HCT116 (cell line): ENCODE measurements around the gene CAMK2G. TPM values are rescaled to one million over a fixed set of nuclear protein-coding genes. Genes with fewer than 3 reads are reported as not detected.
A peak's percentile ranks its signal among the peaks of the same experiment; 100 is the strongest.

ENCODE experiments used
- ATAC-seq: fragments of 200-7000 bp; cut with Tn5 transposase; 2 replicates; pipeline ENCODE4 v1.9.1; 2020; ENCODE audit warnings: mild to moderate bottlenecking, moderate library complexity
- BruUV-seq: library from RNA; stranded (reverse); fragments of 400-500 nt; replicated peaks from 2 replicates; lab custom pipeline; 2021; lab: Mats Ljungman, UMichigan
- CTCF ChIA-PET: fragments of 300-600 bp; sonication (Branson Sonifier 250); formaldehyde crosslinking; loops from one replicate; lab custom pipeline; 2021; ENCODE audit warnings: antibody characterized with exemption; lab: Charles Lee
- POLR2A ChIA-PET: fragments of 300-600, 350-600 bp; sonication (Branson Sonifier 250); formaldehyde crosslinking; loops from one replicate; lab custom pipeline; 2021; ENCODE audit warnings: antibody characterized with exemption; lab: Charles Lee
- RAD21 ChIA-PET, 2 experiments: fragments of 300-600 bp; sonication (Branson Sonifier 250); formaldehyde crosslinking; loops; one replicate each; lab custom pipeline; 2023; ENCODE audit warnings: low total read pairs in 2 of 2; ENCODE audit not compliant: uncharacterized antibody in 2 of 2, unreplicated experiment in 2 of 2, low non-redundant PET in 1 of 2; lab: Charles Lee
- DNase-seq: peaks from one replicate; pipeline ENCODE4 v3.0.0-alpha.2; 2010; ENCODE audit warnings: low read depth, low spot score
- H2AFZ ChIP-seq: fragments of 200-600 bp; shearing (Covaris generic), sonication (generic); 2 replicates; pipeline ENCODE4 v1.6.1; 2017; ENCODE audit warnings: low read depth, mixed run types, mixed read lengths, antibody characterized with exemption, low read length; ENCODE audit not compliant: poor library complexity, severe bottlenecking
- H3K27ac ChIP-seq: 2 replicates; pipeline ENCODE4 v1.5.1; 2012; ENCODE audit warnings: low read depth, low read length
- H3K27me3 ChIP-seq: fragments of 200-600 bp; sonication (generic); 2 replicates; pipeline ENCODE4 v1.6.1; 2016; ENCODE audit warnings: mixed run types, low read length, mixed read lengths; ENCODE audit not compliant: insufficient read depth
- H3K36me3 ChIP-seq, 2 experiments: fragments of 200-500 bp in 1 of 2; fragments of 200-600 bp in 1 of 2; sonication (Bioruptor generic) in 1 of 2; sonication (generic) in 1 of 2; 2 replicates each; pipeline versions ENCODE4 v1.5.1 to v1.6.1; 2014 to 2016; ENCODE audit warnings: low read length in 2 of 2, inconsistent platforms in 1 of 2, mixed read lengths in 1 of 2, mixed run types in 1 of 2; ENCODE audit not compliant: insufficient read depth in 2 of 2, control insufficient read depth in 1 of 2
- H3K4me1 ChIP-seq, 2 experiments: fragments of 200-600 bp in 1 of 2; sonication (generic) in 1 of 2; 2 replicates each; pipeline versions ENCODE4 v1.5.1 to v1.6.1; 2012 to 2017; ENCODE audit warnings: low read length in 2 of 2, inconsistent platforms in 1 of 2, mild to moderate bottlenecking in 1 of 2, mixed read lengths in 1 of 2, mixed run types in 1 of 2, moderate library complexity in 1 of 2; ENCODE audit not compliant: insufficient read depth in 2 of 2, control insufficient read depth in 1 of 2
- H3K4me2 ChIP-seq: fragments of 200-600 bp; sonication (generic); 2 replicates; pipeline ENCODE4 v1.6.1; 2017; ENCODE audit warnings: mixed run types, low read length, mixed read lengths
- H3K4me3 ChIP-seq, 2 experiments: fragments of 200-600 bp in 1 of 2; sonication (generic) in 1 of 2; replicated peaks in 1 of 2; 2 replicates each; pipeline ENCODE4 v1.5.1; 2011 to 2016; ENCODE audit warnings: low read length in 2 of 2, control low read depth in 1 of 2, low read depth in 1 of 2, mild to moderate bottlenecking in 1 of 2, mixed read lengths in 1 of 2, mixed run types in 1 of 2
- H3K79me2 ChIP-seq: fragments of 200-600 bp; sonication (generic); 2 replicates; pipeline ENCODE4 v1.6.1; 2017; ENCODE audit warnings: mild to moderate bottlenecking, mixed run types, low read length, moderate library complexity, mixed read lengths; ENCODE audit not compliant: insufficient read depth
- H3K9ac ChIP-seq: fragments of 200-600 bp; sonication (generic); 2 replicates; pipeline ENCODE4 v1.6.1; 2016; ENCODE audit warnings: low read length, mixed read lengths
- H3K9me2 ChIP-seq: fragments of 200-600 bp; sonication (generic), shearing (Covaris generic); 2 replicates; pipeline ENCODE4 v1.6.1; 2017; ENCODE audit warnings: mixed run types, mild to moderate bottlenecking, moderate library complexity; ENCODE audit not compliant: insufficient read depth
- H3K9me3 ChIP-seq, 2 experiments: fragments of 200-500 bp in 1 of 2; fragments of 200-600 bp in 1 of 2; sonication (Bioruptor generic) in 1 of 2; sonication (generic) in 1 of 2; 2 replicates each; pipeline ENCODE4 v1.6.1; 2014 to 2017; ENCODE audit warnings: low read length in 2 of 2, mixed read lengths in 2 of 2, inconsistent platforms in 1 of 2, low read depth in 1 of 2, mild to moderate bottlenecking in 1 of 2, mixed run types in 1 of 2, moderate library complexity in 1 of 2; ENCODE audit not compliant: control insufficient read depth in 1 of 2, insufficient read depth in 1 of 2
- H4K20me1 ChIP-seq: fragments of 200-600 bp; sonication (generic), shearing (Covaris generic); 2 replicates; pipeline ENCODE4 v1.6.1; 2017; ENCODE audit warnings: mixed run types, mild to moderate bottlenecking, moderate library complexity; ENCODE audit not compliant: insufficient read depth
- ATF3 ChIP-seq: IDR thresholded peaks from 2 replicates; pipeline ENCODE4 v1.6.1; 2012
- CBX3 ChIP-seq: IDR thresholded peaks from 2 replicates; pipeline ENCODE4 v1.6.1; 2012; ENCODE audit warnings: low read depth
- CTCF ChIP-seq, 3 experiments: fragments of 200-600 bp in 1 of 3; sonication (generic) in 1 of 3; IDR thresholded peaks in 2 of 3; conservative IDR thresholded peaks in 1 of 3; 2 replicates each; pipeline ENCODE4 v1.5.1; 2012 to 2017; ENCODE audit warnings: low read depth in 2 of 3, low read length in 2 of 3, antibody characterized with exemption in 1 of 3, borderline replicate concordance in 1 of 3, control low read depth in 1 of 3, mild to moderate bottlenecking in 1 of 3, mixed read lengths in 1 of 3, mixed run types in 1 of 3, moderate library complexity in 1 of 3; ENCODE audit not compliant: insufficient read depth in 1 of 3
- EGR1 ChIP-seq: IDR thresholded peaks from 2 replicates; pipeline ENCODE4 v1.6.1; 2012; ENCODE audit warnings: low read depth
- ELF1 ChIP-seq: IDR thresholded peaks from 2 replicates; pipeline ENCODE4 v1.6.1; 2012; ENCODE audit warnings: low read depth, borderline replicate concordance
- EZH2 ChIP-seq: fragments of 200-600 bp; sonication (generic); IDR thresholded peaks from 2 replicates; pipeline ENCODE4 v1.6.1; 2017; ENCODE audit warnings: antibody characterized with exemption, mixed run types
- EZH2phosphoT487 ChIP-seq: fragments of 200-600 bp; IDR thresholded peaks from 2 replicates; pipeline ENCODE4 v1.6.1; 2018; ENCODE audit warnings: antibody characterized with exemption, borderline replicate concordance
- JUND ChIP-seq: IDR thresholded peaks from 2 replicates; pipeline ENCODE4 v1.6.1; 2012
- MAX ChIP-seq: IDR thresholded peaks from 2 replicates; pipeline ENCODE4 v1.6.1; 2012
- POLR2A ChIP-seq: IDR thresholded peaks from 2 replicates; pipeline ENCODE4 v1.7.0; 2011; ENCODE audit warnings: borderline replicate concordance; ENCODE audit not compliant: insufficient read depth, insufficient read length; ENCODE audit errors: extremely low read depth
- POLR2AphosphoS5 ChIP-seq: IDR thresholded peaks from 2 replicates; pipeline ENCODE4 v1.6.1; 2011; ENCODE audit warnings: mild to moderate bottlenecking, low read depth, low read length, moderate library complexity
- RAD21 ChIP-seq: IDR thresholded peaks from 2 replicates; pipeline ENCODE4 v1.6.1; 2012; ENCODE audit warnings: low read depth, mild to moderate bottlenecking
- REST ChIP-seq: IDR thresholded peaks from 2 replicates; pipeline ENCODE4 v1.6.1; 2012; ENCODE audit warnings: low read depth
- SIN3A ChIP-seq: IDR thresholded peaks from 2 replicates; pipeline ENCODE4 v1.6.1; 2012; ENCODE audit warnings: low read depth
- SP1 ChIP-seq: IDR thresholded peaks from 2 replicates; pipeline ENCODE4 v1.6.1; 2012; ENCODE audit warnings: low read depth
- SRF ChIP-seq: IDR thresholded peaks from 2 replicates; pipeline ENCODE4 v1.6.1; 2012; ENCODE audit warnings: low read depth
- TCF7L2 ChIP-seq: IDR thresholded peaks from 2 replicates; pipeline ENCODE4 v1.7.0; 2011; ENCODE audit warnings: borderline replicate concordance, inconsistent platforms; ENCODE audit not compliant: insufficient read depth, insufficient read length; ENCODE audit errors: extremely low read depth
- YY1 ChIP-seq: IDR thresholded peaks from 2 replicates; pipeline ENCODE4 v1.6.1; 2011; ENCODE audit warnings: low read length, low read depth, moderate library complexity, mild to moderate bottlenecking; ENCODE audit not compliant: insufficient replicate concordance; ENCODE audit errors: extremely low read depth
- ZBTB33 ChIP-seq: IDR thresholded peaks from 2 replicates; pipeline ENCODE4 v1.6.1; 2011; ENCODE audit warnings: mild to moderate bottlenecking, low read length, moderate library complexity; ENCODE audit not compliant: insufficient replicate concordance; ENCODE audit errors: extremely low read depth
- ZNF274 ChIP-seq: fragments of 200-500 bp; sonication (Bioruptor generic); IDR thresholded peaks from 2 replicates; pipeline ENCODE4 v1.6.1; 2014; ENCODE audit warnings: mild to moderate bottlenecking, low read depth, low read length, inconsistent platforms
- intact Hi-C: fragments of 100-400 bp; cut with micrococcal nuclease; formaldehyde crosslinking; loops from 2 replicates; pipeline ENCODE4 v1.10.0; 2022
- total RNA-seq: library from RNA; stranded (reverse); gene quantifications from one replicate; pipeline ENCODE4 v1.2.1, GENCODE V29; 2021; ENCODE audit not compliant: unreplicated experiment

The CAMK2G gene
- total RNA-seq, 1 experiment from 2014 or later: 28.3 TPM

- no peaks in the 10 kb centered on the region for H3K36me3 ChIP-seq
- no peak overlapping the region for H3K27ac ChIP-seq
- BruUV-seq: no TSS peak
- ChIA-PET POLR2A (interaction anchor here (1.3 kb wide), 1 partner anchor 23 kb away, joined by 3 read pairs; no protein-coding TSS in a partner anchor), RAD21 (no interaction called here), CTCF (interaction anchor here (1.3 to 7.9 kb wide), 2 partner anchors 54 to 197 kb away, joined by 3 to 142 read pairs; no protein-coding TSS in a partner anchor)
- no peak overlapping the region for H3K4me3 ChIP-seq
- no peaks in the 10 kb centered on the region for H3K27me3 ChIP-seq
- peak overlapping the region; percentile 58 for H2AFZ ChIP-seq
- DNase-seq: no peak
- H3K4me2 ChIP-seq: peak overlapping the region; percentile 64
- intact Hi-C loops: no loop called here
- H3K9me3 ChIP-seq: no peaks in the 10 kb centered on the region
- no peaks in the 10 kb centered on the region for H4K20me1 ChIP-seq
- no peak overlapping the region for H3K9ac ChIP-seq
- H3K4me1 ChIP-seq: peaks cover 31 to 61% of the 10 kb centered on the region in 2 experiments
- H3K79me2 ChIP-seq: no peaks in the 10 kb centered on the region
- TF ChIP-seq RAD21 (no peak), ZNF274 (no peak), TCF7L2 (no peak), EZH2 (no peak), CTCF (IDR thresholded peaks at IDR 0.05 in 2 of 3, conservative IDR thresholded peaks at IDR 0.05 in 1 of 3; ENCODE audit: borderline replicate concordance in 1 of 3, insufficient read depth in 1 of 3, low read depth in 2 of 3, low read length in 2 of 3) (no peak), ATF3 (no peak), CBX3 (no peak), EGR1 (no peak), POLR2AphosphoS5 (no peak), MAX (no peak), ZBTB33 (no peak), REST (no peak), YY1 (no peak), SP1 (no peak), POLR2A (no peak), SIN3A (no peak), JUND (no peak), EZH2phosphoT487 (no peak), SRF (no peak), ELF1 (no peak)
- H3K9me2 ChIP-seq: no peaks in the 10 kb centered on the region
- no peak for ATAC-seq
Measured at GRCh38 chr10:73884017-73884416, 9.7 kb upstream of the CAMK2G start.
